Measurements from ENCODE around the gene KRT40. TPM values are rescaled to one million over a fixed set of nuclear protein-coding genes. Genes with fewer than 3 reads are reported as not detected.

Gene KRT40
- total RNA-seq, 1 experiment from 2014 or later: not detected

- TF ChIP-seq ATF3 (IDR thresholded peaks at IDR 0.05): no peak
- no peak for TF ChIP-seq RAD21 (IDR thresholded peaks at IDR 0.05; ENCODE audit: low read depth)
- no peak for TF ChIP-seq SIN3A (IDR thresholded peaks at IDR 0.05; ENCODE audit: low read depth)
- TF ChIP-seq REST (IDR thresholded peaks at IDR 0.05; ENCODE audit: low read depth): no peak
- TF ChIP-seq MAX (IDR thresholded peaks at IDR 0.05): no peak
- TF ChIP-seq JUND (IDR thresholded peaks at IDR 0.05): no peak
- no peak for TF ChIP-seq EZH2phosphoT487 (IDR thresholded peaks at IDR 0.05; ENCODE audit: borderline replicate concordance)
- no peak for TF ChIP-seq CTCF (IDR thresholded peaks at IDR 0.05 in 2 of 3, conservative IDR thresholded peaks at IDR 0.05 in 1 of 3; ENCODE audit: borderline replicate concordance in 1 of 3, insufficient read depth in 1 of 3, low read depth in 2 of 3, low read length in 2 of 3)
- no peak for TF ChIP-seq ZNF274 (IDR thresholded peaks at IDR 0.05; ENCODE audit: low read depth, low read length)
- no peak for TF ChIP-seq SP1 (IDR thresholded peaks at IDR 0.05; ENCODE audit: low read depth)
- POLR2A ChIA-PET: no interaction called here
- H4K20me1 ChIP-seq (ENCODE audit: insufficient read depth): no peaks in the 10 kb centered on the region
- no peaks in the 10 kb centered on the region for H3K9me2 ChIP-seq (ENCODE audit: insufficient read depth)
- RAD21 ChIA-PET (ENCODE audit: low non-redundant PET in 1 of 2, low total read pairs in 2 of 2, uncharacterized antibody in 2 of 2, unreplicated experiment in 2 of 2): no interaction called here
- H3K79me2 ChIP-seq (ENCODE audit: insufficient read depth, low read length): no peaks in the 10 kb centered on the region
- H3K4me3 ChIP-seq (replicated peaks in 1 of 2; ENCODE audit: low read depth in 1 of 2, low read length in 2 of 2): no peak overlapping the region
- intact Hi-C loops (cut with micrococcal nuclease): no loop called here
- no peak overlapping the region; the same call in 1 of the 2 replicates for H3K9ac ChIP-seq (ENCODE audit: low read length)
- H3K4me1 ChIP-seq (ENCODE audit: control insufficient read depth in 1 of 2, insufficient read depth in 2 of 2, low read length in 2 of 2): peaks cover 44 to 63% of the 10 kb centered on the region in 2 experiments
- peak overlapping the region; percentile 61; the same call in 1 of the 2 replicates for H3K4me2 ChIP-seq (ENCODE audit: low read length)
- no TSS peak for BruUV-seq (replicated peaks)
- H3K9me3 ChIP-seq (ENCODE audit: control insufficient read depth in 1 of 2, insufficient read depth in 1 of 2, low read depth in 1 of 2, low read length in 2 of 2): no peaks in the 10 kb centered on the region
- DNase-seq (ENCODE audit: low read depth, low spot score) (no peak), ATAC-seq (no peak)
- no peak overlapping the region for H2AFZ ChIP-seq (ENCODE audit: low read depth, low read length, poor library complexity, severe bottlenecking)
- CTCF ChIA-PET: no interaction called here
- H3K36me3 ChIP-seq (ENCODE audit: control insufficient read depth in 1 of 2, insufficient read depth in 2 of 2, low read length in 2 of 2): no peaks in the 10 kb centered on the region; a peak in 1 of 4 replicates
- no peaks in the 10 kb centered on the region for H3K27me3 ChIP-seq (ENCODE audit: insufficient read depth, low read length)
- H3K27ac ChIP-seq (ENCODE audit: low read depth, low read length): peak overlapping the region; percentile 90; the same call in 1 of the 2 replicates
These were observed 48.5 kb downstream of the KRT40 start for GRCh38 chr17:40935624-40936023.

Measured in HCT116 (cell line).